ENCODE measurements around the gene NLN. TPM values are rescaled to one million over a fixed set of nuclear protein-coding genes. Genes with fewer than 3 reads are reported as not detected.

Gene NLN
- total and polyA plus RNA-seq, 2 of the 4 experiments (the other 2 are of a cell fraction) = 19.1 to 37.1 TPM

DNA sequence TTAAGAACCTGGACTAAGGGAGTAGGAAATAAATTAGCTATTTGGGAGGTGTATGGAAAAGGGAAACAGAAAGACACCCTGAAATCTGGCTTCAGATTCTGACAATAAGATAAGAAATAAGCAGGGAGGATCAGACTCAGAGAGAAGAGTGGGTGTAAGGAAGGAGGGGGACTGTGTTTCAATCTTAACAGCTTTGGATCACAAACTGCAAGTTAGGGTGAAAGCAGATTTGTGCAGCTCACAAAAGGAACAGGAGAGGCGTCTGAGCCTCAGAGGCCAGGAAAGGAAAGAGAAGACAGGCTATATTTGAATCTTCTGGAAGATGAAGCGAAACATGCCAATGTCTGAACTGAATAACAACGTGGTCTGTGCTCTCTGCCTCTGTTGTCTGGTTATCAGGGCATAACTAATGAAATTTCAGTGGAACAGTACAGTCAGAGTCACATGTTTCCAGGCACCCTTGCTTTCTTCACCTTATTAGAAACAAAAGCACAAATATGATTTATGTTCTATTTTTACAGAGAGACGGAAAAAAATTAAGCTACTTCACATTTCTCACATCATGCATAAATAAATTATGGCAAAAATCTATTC is 26.7 kb upstream of the NLN start:
- Histone ChIP-seq H3K4ac (ENCODE audit: low read depth, low read length) (no peak overlapping the region), H4K20me1 (ENCODE audit: insufficient read depth, low read length) (no peaks in the 10 kb centered on the region), H3K36me3 (ENCODE audit: control insufficient read depth, insufficient read depth, low read length) (peaks cover 5% of the 10 kb centered on the region; the same call in 1 of the 2 replicates), H3K79me1 (ENCODE audit: low read depth in 1 of 2, low read length in 2 of 2) (peaks cover 0 to 4% of the 10 kb centered on the region in 2 experiments; a peak in 3 of 4 replicates), H4K5ac (ENCODE audit: low read depth, low read length) (no peak overlapping the region), H3K4me1 (ENCODE audit: control insufficient read depth, insufficient read depth, low read length) (no peaks in the 10 kb centered on the region), H3K9me3 (ENCODE audit: control insufficient read depth, insufficient read depth, low read length) (no peaks in the 10 kb centered on the region), H3K4me2 (ENCODE audit: low read depth, low read length) (no peak overlapping the region), H2BK5ac (ENCODE audit: low read depth, low read length, poor library complexity, severe bottlenecking) (no peak overlapping the region), H3K27me3 (ENCODE audit: control insufficient read depth, insufficient read depth, low read length) (no peaks in the 10 kb centered on the region), H3K23ac (ENCODE audit: low read depth, low read length) (no peak overlapping the region), H2AK5ac (ENCODE audit: low read depth, low read length) (no peak overlapping the region), H2AK9ac (replicated peaks; ENCODE audit: low read depth, low read length, poor library complexity) (no peak overlapping the region), H3K9ac (ENCODE audit: low read depth, low read length) (no peak overlapping the region), H4K91ac (ENCODE audit: insufficient read depth, low read depth, low read length) (no peak overlapping the region), H3K14ac (replicated peaks; ENCODE audit: low read depth, low read length) (no peak overlapping the region), H2BK20ac (ENCODE audit: low read depth, low read length) (no peak overlapping the region), H3K4me3 (ENCODE audit: insufficient read depth, low read depth, low read length) (no peak overlapping the region), H3K18ac (ENCODE audit: low read depth, low read length) (no peak overlapping the region), H2BK15ac (ENCODE audit: low read depth, low read length) (no peak overlapping the region), H4K8ac (ENCODE audit: low read depth in 2 of 2, low read length in 2 of 2) (no peak overlapping the region), H2AFZ (replicated peaks; ENCODE audit: low read length, poor library complexity) (no peak overlapping the region), H3K9me1 (ENCODE audit: insufficient read depth, low read length) (peaks cover 4% of the 10 kb centered on the region), H2BK120ac (ENCODE audit: low read depth, low read length) (no peak overlapping the region), H3K56ac (ENCODE audit: extremely low read depth, insufficient read depth, low read length) (no peak overlapping the region), H3K27ac (ENCODE audit: insufficient read depth, low read length) (no peak overlapping the region)
- no TSS peak for BruUV-seq (replicated peaks)
- dilution Hi-C loops (cut with HindIII; ENCODE audit: low sequenced_read_pairs, unreplicated experiment) = no loop called here
- WGBS, 2 experiments (ENCODE audit: extremely low coverage in 2 of 2, insufficient read length in 1 of 2) = 100% methylated on average over 1 of the region's 4 CpGs; no CpG with 5 or more reads in 1 of the 2 experiments
- DNase-seq = no peak
- ATAC-seq (ENCODE audit: low read depth) = no peak
- POLR2A ChIA-PET (ENCODE audit: unreplicated experiment) = no interaction called here
- intact Hi-C loops (cut with micrococcal nuclease) = no loop called here
- TF ChIP-seq RAD21 (IDR thresholded peaks at IDR 0.05; ENCODE audit: low read length) (no peak), CHD1 (IDR thresholded peaks at IDR 0.05; ENCODE audit: low read depth, low read length) (no peak), POLR2A (IDR thresholded peaks at IDR 0.05; ENCODE audit: low read depth, low read length) (no peak), MAFK (IDR thresholded peaks at IDR 0.05; ENCODE audit: low read depth, low read length) (no peak), RFX5 (IDR thresholded peaks at IDR 0.05; ENCODE audit: low read depth, low read length) (no peak), MXI1 (IDR thresholded peaks at IDR 0.05; ENCODE audit: borderline replicate concordance, low read depth, low read length) (no peak), FOS (IDR thresholded peaks at IDR 0.05; ENCODE audit: low read depth, low read length) (no peak), NFE2L2 (IDR thresholded peaks at IDR 0.05; ENCODE audit: low read depth, low read length) (no peak), CEBPB (IDR thresholded peaks at IDR 0.05; ENCODE audit: low read depth, low read length) (no peak), BHLHE40 (IDR thresholded peaks at IDR 0.05; ENCODE audit: low read depth, low read length) (no peak), RCOR1 (IDR thresholded peaks at IDR 0.05; ENCODE audit: insufficient replicate concordance, low read length) (no peak), SMC3 (IDR thresholded peaks at IDR 0.05; ENCODE audit: low read depth, low read length) (no peak), MAZ (IDR thresholded peaks at IDR 0.05; ENCODE audit: borderline replicate concordance, low read depth, low read length) (no peak)
- TF ChIP-seq, protein P1, sequence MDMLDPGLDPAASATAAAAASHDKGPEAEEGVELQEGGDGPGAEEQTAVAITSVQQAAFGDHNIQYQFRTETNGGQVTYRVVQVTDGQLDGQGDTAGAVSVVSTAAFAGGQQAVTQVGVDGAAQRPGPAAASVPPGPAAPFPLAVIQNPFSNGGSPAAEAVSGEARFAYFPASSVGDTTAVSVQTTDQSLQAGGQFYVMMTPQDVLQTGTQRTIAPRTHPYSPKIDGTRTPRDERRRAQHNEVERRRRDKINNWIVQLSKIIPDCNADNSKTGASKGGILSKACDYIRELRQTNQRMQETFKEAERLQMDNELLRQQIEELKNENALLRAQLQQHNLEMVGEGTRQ (IDR thresholded peaks at IDR 0.05; ENCODE audit: low read depth, low read length) = no peak
- TF ChIP-seq, protein P2, sequence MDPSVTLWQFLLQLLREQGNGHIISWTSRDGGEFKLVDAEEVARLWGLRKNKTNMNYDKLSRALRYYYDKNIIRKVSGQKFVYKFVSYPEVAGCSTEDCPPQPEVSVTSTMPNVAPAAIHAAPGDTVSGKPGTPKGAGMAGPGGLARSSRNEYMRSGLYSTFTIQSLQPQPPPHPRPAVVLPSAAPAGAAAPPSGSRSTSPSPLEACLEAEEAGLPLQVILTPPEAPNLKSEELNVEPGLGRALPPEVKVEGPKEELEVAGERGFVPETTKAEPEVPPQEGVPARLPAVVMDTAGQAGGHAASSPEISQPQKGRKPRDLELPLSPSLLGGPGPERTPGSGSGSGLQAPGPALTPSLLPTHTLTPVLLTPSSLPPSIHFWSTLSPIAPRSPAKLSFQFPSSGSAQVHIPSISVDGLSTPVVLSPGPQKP (IDR thresholded peaks at IDR 0.05; ENCODE audit: borderline replicate concordance, low read depth, low read length) = no peak
- TF ChIP-seq, protein P3, sequence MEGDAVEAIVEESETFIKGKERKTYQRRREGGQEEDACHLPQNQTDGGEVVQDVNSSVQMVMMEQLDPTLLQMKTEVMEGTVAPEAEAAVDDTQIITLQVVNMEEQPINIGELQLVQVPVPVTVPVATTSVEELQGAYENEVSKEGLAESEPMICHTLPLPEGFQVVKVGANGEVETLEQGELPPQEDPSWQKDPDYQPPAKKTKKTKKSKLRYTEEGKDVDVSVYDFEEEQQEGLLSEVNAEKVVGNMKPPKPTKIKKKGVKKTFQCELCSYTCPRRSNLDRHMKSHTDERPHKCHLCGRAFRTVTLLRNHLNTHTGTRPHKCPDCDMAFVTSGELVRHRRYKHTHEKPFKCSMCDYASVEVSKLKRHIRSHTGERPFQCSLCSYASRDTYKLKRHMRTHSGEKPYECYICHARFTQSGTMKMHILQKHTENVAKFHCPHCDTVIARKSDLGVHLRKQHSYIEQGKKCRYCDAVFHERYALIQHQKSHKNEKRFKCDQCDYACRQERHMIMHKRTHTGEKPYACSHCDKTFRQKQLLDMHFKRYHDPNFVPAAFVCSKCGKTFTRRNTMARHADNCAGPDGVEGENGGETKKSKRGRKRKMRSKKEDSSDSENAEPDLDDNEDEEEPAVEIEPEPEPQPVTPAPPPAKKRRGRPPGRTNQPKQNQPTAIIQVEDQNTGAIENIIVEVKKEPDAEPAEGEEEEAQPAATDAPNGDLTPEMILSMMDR (conservative IDR thresholded peaks at IDR 0.05; ENCODE audit: low read depth, low read length) = no peak
- CTCF ChIA-PET = no interaction called here
- in situ Hi-C loops (cut with MboI; ENCODE audit: low sequenced_read_pairs) = no loop called here
